Measurements from ENCODE around the gene CNDP2.

The CNDP2 gene

DNA sequence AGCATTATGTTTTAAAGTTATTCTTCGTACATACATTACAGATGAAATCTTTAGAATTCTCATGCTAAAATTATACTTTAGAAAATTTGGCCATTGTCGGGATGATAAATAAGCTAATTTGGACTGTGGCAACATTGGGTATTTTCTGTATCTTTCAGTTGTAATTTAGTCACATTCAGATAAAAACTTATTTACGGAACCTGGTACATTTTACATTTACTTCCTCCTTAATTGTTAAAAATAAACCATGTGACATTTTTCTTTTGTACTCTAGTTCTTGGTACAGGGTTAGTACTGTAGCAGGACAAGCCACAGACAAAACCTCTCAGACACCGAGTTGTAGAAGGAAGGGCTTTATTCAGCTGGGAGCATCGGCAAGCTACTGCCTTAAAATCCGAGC is 4.2 kb downstream of the CNDP2 start:
- TF ChIP-seq ZNF274 (IDR thresholded peaks at IDR 0.05; ENCODE audit: low read depth, low read length): no peak
- H3K4me3 ChIP-seq (ENCODE audit: low read length): peak overlapping the region; percentile 30; the same call in 1 of the 2 replicates

DNA sequence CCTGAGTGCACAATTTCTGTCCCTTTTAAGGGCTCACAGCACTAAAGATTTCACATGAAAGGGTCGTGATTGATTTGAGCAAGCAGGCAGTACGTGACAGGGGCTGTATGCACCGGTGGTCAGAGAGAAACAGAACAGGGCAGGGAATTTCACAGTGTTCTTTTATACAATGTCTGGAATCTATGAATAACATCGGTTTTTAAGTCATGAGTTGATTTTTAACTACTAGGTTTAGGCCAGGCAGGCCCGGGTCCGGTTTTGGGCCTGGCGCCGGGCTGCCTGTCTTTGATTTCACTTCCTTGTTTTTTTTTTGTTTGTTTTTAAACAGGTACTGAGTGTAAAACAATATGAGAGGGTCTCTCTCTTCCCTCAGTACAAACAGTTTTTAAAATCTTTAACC is 4.6 kb downstream of the CNDP2 start:
- H3K4me3 ChIP-seq (ENCODE audit: low read length): peak overlapping the region; percentile 30; the same call in 1 of the 2 replicates

DNA sequence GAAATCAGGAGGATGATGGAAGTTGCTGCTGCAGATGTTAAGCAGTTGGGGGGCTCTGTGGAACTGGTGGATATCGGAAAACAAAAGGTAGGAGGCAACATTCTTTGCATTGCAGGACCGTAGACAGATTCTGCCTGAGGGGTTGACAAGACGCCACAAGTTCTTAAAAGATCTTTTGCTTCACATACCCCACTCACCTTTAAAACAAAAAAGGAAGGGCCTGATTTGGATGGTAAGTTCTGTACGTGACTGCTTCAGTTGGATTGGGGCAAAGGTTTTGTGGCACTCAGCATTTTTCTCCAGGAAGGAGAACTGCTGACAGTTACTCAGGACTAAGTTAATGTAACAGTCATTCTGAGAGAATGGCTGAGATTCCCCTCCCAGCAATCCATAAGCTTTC is 5.2 kb downstream of the CNDP2 start:
- no peak for TF ChIP-seq ZNF274 (IDR thresholded peaks at IDR 0.05; ENCODE audit: low read depth, low read length)
- H3K4me3 ChIP-seq (ENCODE audit: low read length): no peak overlapping the region; the same call in 1 of the 2 replicates

GRCh38 chr18:74503137-74503536 is 7.0 kb downstream of the CNDP2 start:
- no peak overlapping the region for H3K4me3 ChIP-seq (ENCODE audit: low read length)
- no peak for TF ChIP-seq ZNF274 (IDR thresholded peaks at IDR 0.05; ENCODE audit: low read depth, low read length)

GRCh38 chr18:74505776-74506175 is 9.6 kb downstream of the CNDP2 start:
- TF ChIP-seq ZNF274 (IDR thresholded peaks at IDR 0.05; ENCODE audit: low read depth, low read length): no peak
- H3K4me3 ChIP-seq (ENCODE audit: low read length): no peak overlapping the region

DNA sequence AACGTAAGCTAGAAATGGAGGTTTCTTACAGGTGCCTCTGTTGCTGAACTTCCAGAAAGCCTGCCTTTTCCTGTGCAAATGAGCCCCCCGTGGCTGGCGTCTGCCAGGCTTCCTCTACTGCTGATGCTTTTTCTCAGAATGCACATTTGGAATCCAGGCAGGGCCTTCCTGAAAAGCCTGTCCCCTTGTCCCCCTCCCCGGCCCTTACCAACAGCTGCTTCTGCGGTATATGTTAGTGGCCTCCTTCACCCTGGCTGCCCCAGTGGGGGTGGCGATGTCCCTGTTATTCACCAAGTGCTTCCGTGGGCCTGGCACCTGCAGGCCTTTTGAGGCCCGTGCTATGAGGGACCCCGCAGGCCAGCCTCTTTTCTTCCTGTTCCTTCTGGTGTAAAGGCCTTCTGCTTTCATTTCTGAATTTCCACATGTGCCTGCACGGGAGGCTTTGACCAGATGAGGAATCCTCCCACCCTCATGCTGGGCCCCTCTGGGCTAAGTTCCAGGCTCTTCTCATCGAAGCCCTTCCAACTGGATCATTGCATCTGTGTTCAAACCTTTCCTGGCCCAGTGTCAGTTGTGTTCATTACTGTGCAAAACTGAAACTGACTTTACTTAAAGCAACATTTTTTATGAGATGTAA is 10.4 kb downstream of the CNDP2 start:
- H3K4me3 ChIP-seq (ENCODE audit: low read length): no peak overlapping the region
- TF ChIP-seq ZNF274 (IDR thresholded peaks at IDR 0.05; ENCODE audit: low read depth, low read length): no peak

GRCh38 chr18:74507097-74507881 is 11.1 kb downstream of the CNDP2 start:
- no peak overlapping the region for H3K4me3 ChIP-seq (ENCODE audit: low read length)
- no peak for TF ChIP-seq ZNF274 (IDR thresholded peaks at IDR 0.05; ENCODE audit: low read depth, low read length)

- no peak for TF ChIP-seq ZNF274 (IDR thresholded peaks at IDR 0.05; ENCODE audit: low read depth, low read length)
Observed at GRCh38 chr18:74507927-74508326, 11.8 kb downstream of the CNDP2 start.

DNA sequence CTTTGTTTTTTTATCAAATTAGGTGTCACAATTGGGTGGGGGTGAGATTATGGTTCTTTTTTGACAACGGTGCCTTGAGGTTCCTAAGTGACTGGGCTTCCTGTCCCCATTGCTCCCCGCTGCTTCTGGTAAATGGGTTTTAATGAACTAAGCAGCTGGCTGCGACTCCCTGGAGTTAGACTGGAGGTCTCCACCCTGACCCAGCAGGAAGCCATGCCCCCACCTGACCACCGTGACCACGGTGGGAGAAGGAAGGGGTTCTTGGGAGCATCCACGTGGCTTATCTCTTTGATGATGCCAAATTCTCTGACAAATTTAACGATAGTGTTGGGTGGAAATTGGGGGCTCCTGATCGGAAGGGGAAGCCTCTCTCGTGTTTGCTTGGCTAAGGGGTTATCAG is 12.2 kb downstream of the CNDP2 start:
- no peak overlapping the region for H3K4me3 ChIP-seq (ENCODE audit: low read length)
- TF ChIP-seq ZNF274 (IDR thresholded peaks at IDR 0.05; ENCODE audit: low read depth, low read length): no peak

More at GRCh38 chr18:74507927-74508326, 11.8 kb downstream of the CNDP2 start:
- no peak overlapping the region for H3K4me3 ChIP-seq (ENCODE audit: low read length)

DNA sequence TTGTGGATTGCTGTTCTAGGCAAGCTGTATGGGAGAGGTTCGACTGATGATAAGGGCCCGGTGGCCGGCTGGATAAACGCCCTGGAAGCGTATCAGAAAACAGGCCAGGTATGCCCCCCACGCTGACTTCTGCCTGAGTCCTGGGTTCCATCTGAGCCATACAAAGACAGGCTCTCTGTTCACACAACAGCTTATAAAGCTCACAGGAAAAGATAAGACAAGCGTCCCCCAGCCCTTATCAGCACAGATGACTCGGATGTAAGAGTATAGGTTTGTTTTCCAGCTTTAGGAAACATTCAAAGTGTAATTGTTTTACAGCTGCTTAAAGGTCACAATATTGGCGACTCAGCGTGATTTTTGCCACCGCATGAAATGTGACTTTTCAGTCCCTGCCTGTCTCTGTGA is 12.7 kb downstream of the CNDP2 start:
- no peak overlapping the region for H3K4me3 ChIP-seq (ENCODE audit: low read length)
- no peak for TF ChIP-seq ZNF274 (IDR thresholded peaks at IDR 0.05; ENCODE audit: low read depth, low read length)

GRCh38 chr18:74509856-74510769 is 13.9 kb downstream of the CNDP2 start:
- H3K4me3 ChIP-seq (ENCODE audit: low read length): no peak overlapping the region
- TF ChIP-seq ZNF274 (IDR thresholded peaks at IDR 0.05; ENCODE audit: low read depth, low read length): no peak

DNA sequence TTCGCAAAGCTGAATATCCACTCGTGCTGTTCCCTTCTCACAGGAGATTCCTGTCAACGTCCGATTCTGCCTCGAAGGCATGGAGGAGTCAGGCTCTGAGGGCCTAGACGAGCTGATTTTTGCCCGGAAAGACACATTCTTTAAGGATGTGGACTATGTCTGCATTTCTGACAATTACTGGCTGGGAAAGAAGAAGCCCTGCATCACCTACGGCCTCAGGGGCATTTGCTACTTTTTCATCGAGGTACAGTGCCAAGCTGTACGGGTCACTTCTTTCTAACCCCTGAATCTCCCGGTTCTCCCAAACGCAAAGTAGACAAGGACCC is 14.6 kb downstream of the CNDP2 start:
- no peak for TF ChIP-seq ZNF274 (IDR thresholded peaks at IDR 0.05; ENCODE audit: low read depth, low read length)
- H3K4me3 ChIP-seq (ENCODE audit: low read length): no peak overlapping the region

DNA sequence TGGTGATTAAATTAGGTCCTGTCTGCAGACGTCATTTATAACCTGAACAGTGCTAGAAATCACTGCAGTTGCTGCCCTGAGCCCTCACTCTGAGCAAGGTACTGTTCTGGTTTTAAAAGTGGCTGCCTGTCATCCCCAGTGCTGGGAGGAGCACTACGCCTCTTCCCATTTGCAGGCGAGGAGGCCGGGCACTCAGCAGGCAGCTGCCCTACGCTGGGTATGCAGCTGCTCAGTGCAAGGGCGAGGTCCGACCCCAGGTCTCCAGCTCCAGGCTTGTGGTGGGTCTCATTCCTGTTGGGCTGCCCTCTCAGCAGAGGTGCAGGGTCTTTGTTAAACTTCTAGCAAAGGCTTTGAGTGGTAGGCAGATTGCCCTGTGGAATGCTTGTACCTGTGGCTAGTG is 15.7 kb downstream of the CNDP2 start:
- H3K4me3 ChIP-seq (ENCODE audit: low read length): no peak overlapping the region
- no peak for TF ChIP-seq ZNF274 (IDR thresholded peaks at IDR 0.05; ENCODE audit: low read depth, low read length)

GRCh38 chr18:74512321-74513053 is 16.3 kb downstream of the CNDP2 start:
- H3K4me3 ChIP-seq (ENCODE audit: low read length): no peak overlapping the region
- no peak for TF ChIP-seq ZNF274 (IDR thresholded peaks at IDR 0.05; ENCODE audit: low read depth, low read length)

Measured in GM08714 (cell line).